ENCODE measurements around the gene CFAP161. TPM values are rescaled to one million over a fixed set of nuclear protein-coding genes. Genes with fewer than 3 reads are reported as not detected.

The CFAP161 gene
- total RNA-seq, 5 donors from 2014 or later (not counting 1 experiment from before 2014, with no cell fraction given), result 0.35 TPM; not detected in 4

- ChIA-PET POLR2A (no interaction called here), CTCF (interaction anchor here in 1 of 2 donors (0.6 kb wide), 1 partner anchor 107 kb away, joined by 3 read pairs; no protein-coding TSS in a partner anchor)
- H3K36me3 ChIP-seq (ENCODE audit: control insufficient read depth in 2 of 2, extremely low read depth in 1 of 2, insufficient read depth in 1 of 2, low read length in 1 of 2), result no peaks in the 10 kb centered on the region
- H3K4me3 ChIP-seq (ENCODE audit: control insufficient read depth in 1 of 2, extremely low read depth in 1 of 2, low read length in 1 of 2), result no peak overlapping the region
- 90% methylated on average over 2 of the region's 10 CpGs for WGBS (ENCODE audit: insufficient coverage)
- H3K9me3 Mint-ChIP-seq, result no peaks in the 10 kb centered on the region
- H3K27ac Mint-ChIP-seq, result no peak overlapping the region
- peaks cover 0 to 39% of the 10 kb centered on the region in 2 experiments for H3K27me3 ChIP-seq (replicated peaks in 1 of 2; ENCODE audit: control insufficient read depth in 2 of 2, extremely low read depth in 1 of 2, insufficient read depth in 2 of 2, low read length in 1 of 2)
- peaks cover 13 to 19% (median 14%) of the 10 kb centered on the region in 3 donors for H3K4me1 Mint-ChIP-seq
- peaks cover 54 to 57% of the 10 kb centered on the region in 2 donors for H3K27me3 Mint-ChIP-seq
- no peaks in the 10 kb centered on the region for H3K9me3 ChIP-seq
- peaks cover 4 to 9% of the 10 kb centered on the region in 2 experiments for H3K4me1 ChIP-seq (ENCODE audit: control insufficient read depth in 1 of 2, extremely low read depth in 1 of 2, insufficient read depth in 2 of 2, low read length in 2 of 2)
- ATAC-seq (replicated peaks in 1 of 4) (no peak), DNase-seq (no peak)
- no peak overlapping the region for H3K4me3 Mint-ChIP-seq
- no peak overlapping the region for H3K27ac ChIP-seq (ENCODE audit: low read length)
- H3K36me3 Mint-ChIP-seq, result no peaks in the 10 kb centered on the region
These were observed 36.8 kb upstream of the CFAP161 start for GRCh38 chr15:81097116-81097889.

GRCh38 chr15:81097890-81098280 lies 36.2 kb upstream of the CFAP161 start:
- H3K4me3 Mint-ChIP-seq, result no peak overlapping the region
- ChIA-PET CTCF (no interaction called here), POLR2A (no interaction called here)
- 95% methylated on average over 5 of the region's 5 CpGs for WGBS (ENCODE audit: insufficient coverage)
- H3K9me3 ChIP-seq, result no peaks in the 10 kb centered on the region
- H3K27me3 ChIP-seq (replicated peaks in 1 of 2; ENCODE audit: control insufficient read depth in 2 of 2, extremely low read depth in 1 of 2, insufficient read depth in 2 of 2, low read length in 1 of 2), result peaks cover 0 to 39% of the 10 kb centered on the region in 2 experiments
- H3K36me3 Mint-ChIP-seq, result no peaks in the 10 kb centered on the region
- peaks cover 13 to 19% (median 14%) of the 10 kb centered on the region in 3 donors for H3K4me1 Mint-ChIP-seq
- H3K27ac Mint-ChIP-seq, result no peak overlapping the region
- no peak overlapping the region for H3K27ac ChIP-seq (ENCODE audit: low read length)
- no peaks in the 10 kb centered on the region for H3K9me3 Mint-ChIP-seq
- no peak for DNase-seq
- H3K4me1 ChIP-seq (ENCODE audit: control insufficient read depth in 1 of 2, extremely low read depth in 1 of 2, insufficient read depth in 2 of 2, low read length in 2 of 2), result peaks cover 4 to 9% of the 10 kb centered on the region in 2 experiments
- no peaks in the 10 kb centered on the region for H3K36me3 ChIP-seq (ENCODE audit: control insufficient read depth in 2 of 2, extremely low read depth in 1 of 2, insufficient read depth in 1 of 2, low read length in 1 of 2)
- H3K27me3 Mint-ChIP-seq, result peaks cover 49 to 59% of the 10 kb centered on the region in 2 donors
- ATAC-seq (replicated peaks in 1 of 4), result no peak
- no peak overlapping the region for H3K4me3 ChIP-seq (ENCODE audit: control insufficient read depth in 1 of 2, extremely low read depth in 1 of 2, low read length in 1 of 2)

GRCh38 chr15:81098349-81098748 lies 35.7 kb upstream of the CFAP161 start:
- peaks cover 4 to 9% of the 10 kb centered on the region in 2 experiments for H3K4me1 ChIP-seq (ENCODE audit: control insufficient read depth in 1 of 2, extremely low read depth in 1 of 2, insufficient read depth in 2 of 2, low read length in 2 of 2)
- no peak for DNase-seq
- peaks cover 13 to 19% (median 14%) of the 10 kb centered on the region in 3 donors for H3K4me1 Mint-ChIP-seq
- H3K27ac ChIP-seq (ENCODE audit: low read length), result no peak overlapping the region
- no peak overlapping the region for H3K27ac Mint-ChIP-seq
- H3K4me3 ChIP-seq (ENCODE audit: control insufficient read depth in 1 of 2, extremely low read depth in 1 of 2, low read length in 1 of 2), result no peak overlapping the region
- no peaks in the 10 kb centered on the region for H3K9me3 ChIP-seq
- H3K36me3 Mint-ChIP-seq, result no peaks in the 10 kb centered on the region
- H3K9me3 Mint-ChIP-seq, result no peaks in the 10 kb centered on the region
- H3K27me3 Mint-ChIP-seq, result peaks cover 48 to 60% of the 10 kb centered on the region in 2 donors
- WGBS (ENCODE audit: insufficient coverage), result no CpG with 5 or more reads among the region's 4 CpGs
- H3K4me3 Mint-ChIP-seq, result no peak overlapping the region
- ATAC-seq (replicated peaks in 1 of 4), result no peak
- H3K36me3 ChIP-seq (ENCODE audit: control insufficient read depth in 2 of 2, extremely low read depth in 1 of 2, insufficient read depth in 1 of 2, low read length in 1 of 2), result no peaks in the 10 kb centered on the region
- ChIA-PET POLR2A (no interaction called here), CTCF (interaction anchor here (0.6 kb wide), 2 partner anchors 29 to 1200 kb away, joined by 3 to 4 read pairs; no protein-coding TSS in a partner anchor)
- H3K27me3 ChIP-seq (replicated peaks in 1 of 2; ENCODE audit: control insufficient read depth in 2 of 2, extremely low read depth in 1 of 2, insufficient read depth in 2 of 2, low read length in 1 of 2), result peaks cover 0 to 39% of the 10 kb centered on the region in 2 experiments

- H3K4me1 ChIP-seq (ENCODE audit: control insufficient read depth in 1 of 2, extremely low read depth in 1 of 2, insufficient read depth in 2 of 2, low read length in 2 of 2), result peaks cover 4 to 9% of the 10 kb centered on the region in 2 experiments
- no peak overlapping the region for H3K4me3 ChIP-seq (ENCODE audit: control insufficient read depth in 1 of 2, extremely low read depth in 1 of 2, low read length in 1 of 2)
- no peaks in the 10 kb centered on the region for H3K9me3 ChIP-seq
- Mint-ChIP-seq H3K4me1 (peaks cover 13 to 19% (median 14%) of the 10 kb centered on the region in 3 donors), H3K27ac (no peak overlapping the region), H3K27me3 (peaks cover 44 to 61% of the 10 kb centered on the region in 2 donors), H3K4me3 (peak overlapping the region in 1 of 3 donors; percentile 27), H3K36me3 (no peaks in the 10 kb centered on the region), H3K9me3 (no peaks in the 10 kb centered on the region)
- no peak overlapping the region for H3K27ac ChIP-seq (ENCODE audit: low read length)
- CTCF ChIA-PET, result interaction anchor here (0.6 kb wide), 2 partner anchors 30 to 1200 kb away, joined by 3 to 4 read pairs; no protein-coding TSS in a partner anchor
- H3K36me3 ChIP-seq (ENCODE audit: control insufficient read depth in 2 of 2, extremely low read depth in 1 of 2, insufficient read depth in 1 of 2, low read length in 1 of 2), result no peaks in the 10 kb centered on the region
- H3K27me3 ChIP-seq (replicated peaks in 1 of 2; ENCODE audit: control insufficient read depth in 2 of 2, extremely low read depth in 1 of 2, insufficient read depth in 2 of 2, low read length in 1 of 2), result peaks cover 0 to 35% of the 10 kb centered on the region in 2 experiments
- POLR2A ChIA-PET, result no interaction called here
- no peak for DNase-seq
- 10% methylated on average over 2 of the region's 13 CpGs for WGBS (ENCODE audit: insufficient coverage)
- no peak for ATAC-seq (replicated peaks in 1 of 4)
These were observed 35.0 kb upstream of the CFAP161 start for GRCh38 chr15:81098861-81099651.

GRCh38 chr15:81101894-81102815 lies 31.9 kb upstream of the CFAP161 start:
- no peak for DNase-seq
- Mint-ChIP-seq H3K4me1 (peaks cover 13 to 19% (median 14%) of the 10 kb centered on the region in 3 donors), H3K36me3 (no peaks in the 10 kb centered on the region), H3K9me3 (no peaks in the 10 kb centered on the region), H3K27me3 (peaks cover 34 to 44% of the 10 kb centered on the region in 2 donors), H3K4me3 (no peak overlapping the region), H3K27ac (no peak overlapping the region)
- H3K4me3 ChIP-seq (ENCODE audit: control insufficient read depth in 1 of 2, extremely low read depth in 1 of 2, low read length in 1 of 2), result no peak overlapping the region
- H3K27ac ChIP-seq (ENCODE audit: low read length), result no peak overlapping the region
- H3K4me1 ChIP-seq (ENCODE audit: control insufficient read depth in 1 of 2, extremely low read depth in 1 of 2, insufficient read depth in 2 of 2, low read length in 2 of 2), result peaks cover 4 to 8% of the 10 kb centered on the region in 2 experiments
- H3K27me3 ChIP-seq (replicated peaks in 1 of 2; ENCODE audit: control insufficient read depth in 2 of 2, extremely low read depth in 1 of 2, insufficient read depth in 2 of 2, low read length in 1 of 2), result peaks cover 0 to 14% of the 10 kb centered on the region in 2 experiments
- ChIA-PET POLR2A (no interaction called here), CTCF (interaction anchor here in 1 of 2 donors (0.6 kb wide), 1 partner anchor 54 kb away, joined by 3 read pairs; no protein-coding TSS in a partner anchor)
- no peaks in the 10 kb centered on the region for H3K36me3 ChIP-seq (ENCODE audit: control insufficient read depth in 2 of 2, extremely low read depth in 1 of 2, insufficient read depth in 1 of 2, low read length in 1 of 2)
- ATAC-seq (replicated peaks in 1 of 4), result no peak
- no peaks in the 10 kb centered on the region for H3K9me3 ChIP-seq
- 86% methylated on average over 4 of the region's 7 CpGs for WGBS (ENCODE audit: insufficient coverage)

Data from T-cell (primary cell).